H9 (cell line): ENCODE data around the gene KIAA1671. TPM values are rescaled to one million over a fixed set of nuclear protein-coding genes. Genes with fewer than 3 reads are reported as not detected.
A peak's percentile ranks its signal among the peaks of the same experiment; 100 is the strongest.

Experiments used
- DNase-seq: peaks from one replicate; pipeline ENCODE4 v3.0.0-alpha.2; 2017
- H2AFZ ChIP-seq: one replicate; pipeline ENCODE4 v1.6.1; 2013; ENCODE audit warnings: mild to moderate bottlenecking, low read length, control low read depth, moderate library complexity
- H2AK5ac ChIP-seq: 2 replicates; pipeline ENCODE4 v1.6.1; 2013; ENCODE audit warnings: low read length, control low read depth, mixed read lengths; ENCODE audit not compliant: insufficient read length
- H2BK120ac ChIP-seq: one replicate; pipeline ENCODE4 v1.6.1; 2013; ENCODE audit warnings: low read depth, mild to moderate bottlenecking, low read length, control low read depth, inconsistent platforms; ENCODE audit not compliant: poor library complexity, severe bottlenecking
- H2BK12ac ChIP-seq: 2 replicates; pipeline ENCODE4 v1.6.1; 2013; ENCODE audit warnings: low read length, control low read depth, mixed read lengths, low read depth; ENCODE audit not compliant: insufficient read length
- H2BK15ac ChIP-seq: 2 replicates; pipeline ENCODE4 v1.6.1; 2013; ENCODE audit warnings: low read depth, low read length, control low read depth
- H2BK20ac ChIP-seq: one replicate; pipeline ENCODE4 v1.6.1; 2013; ENCODE audit warnings: low read depth, mild to moderate bottlenecking, low read length, control low read depth, inconsistent platforms; ENCODE audit not compliant: poor library complexity, severe bottlenecking
- H2BK5ac ChIP-seq: 2 replicates; pipeline ENCODE4 v1.6.1; 2013; ENCODE audit warnings: low read length, control low read depth, mixed read lengths; ENCODE audit not compliant: insufficient read length
- H3K14ac ChIP-seq: 2 replicates; pipeline ENCODE4 v1.6.1; 2013; ENCODE audit warnings: low read length, control low read depth; ENCODE audit not compliant: insufficient read depth
- H3K18ac ChIP-seq: 2 replicates; pipeline ENCODE4 v1.6.1; 2013; ENCODE audit warnings: low read depth, mild to moderate bottlenecking, mixed read lengths, low read length, control low read depth; ENCODE audit not compliant: insufficient read length
- H3K23ac ChIP-seq: 2 replicates; pipeline ENCODE4 v1.6.1; 2013; ENCODE audit warnings: low read length, control low read depth, mixed read lengths, low read depth; ENCODE audit not compliant: insufficient read length
- H3K23me2 ChIP-seq: 2 replicates; pipeline ENCODE4 v1.6.1; 2013; ENCODE audit warnings: low read depth, mild to moderate bottlenecking, mixed read lengths, low read length, control low read depth; ENCODE audit not compliant: insufficient read length, poor library complexity, severe bottlenecking
- H3K27ac ChIP-seq: 2 replicates; pipeline ENCODE4 v1.5.1; 2013; ENCODE audit warnings: low read length, control low read depth, mixed read lengths, low read depth; ENCODE audit not compliant: insufficient read length
- H3K27me3 ChIP-seq: 2 replicates; pipeline ENCODE4 v1.6.1; 2013; ENCODE audit warnings: low read length, control low read depth, inconsistent platforms; ENCODE audit not compliant: insufficient read depth
- H3K4ac ChIP-seq: 2 replicates; pipeline ENCODE4 v1.6.1; 2013; ENCODE audit warnings: low read depth, mild to moderate bottlenecking, control low read depth, inconsistent platforms, low read length, moderate library complexity
- H3K4me1 ChIP-seq: 2 replicates; pipeline ENCODE4 v1.6.1; 2013; ENCODE audit warnings: low read length, control low read depth, inconsistent platforms; ENCODE audit not compliant: insufficient read depth
- H3K4me2 ChIP-seq: 2 replicates; pipeline ENCODE4 v1.6.1; 2013; ENCODE audit warnings: low read length, control low read depth, mixed read lengths; ENCODE audit not compliant: insufficient read length, insufficient read depth
- H3K56ac ChIP-seq: 2 replicates; pipeline ENCODE4 v1.6.1; 2013; ENCODE audit warnings: low read depth, mild to moderate bottlenecking, mixed read lengths, low read length, control low read depth; ENCODE audit not compliant: insufficient read length
- H3K79me1 ChIP-seq: 2 replicates; pipeline ENCODE4 v1.6.1; 2013; ENCODE audit warnings: low read depth, mild to moderate bottlenecking, moderate library complexity, low read length, control low read depth, inconsistent platforms; ENCODE audit not compliant: insufficient read depth, poor library complexity, severe bottlenecking
- H3K79me2 ChIP-seq: 2 replicates; pipeline ENCODE4 v1.6.1; 2013; ENCODE audit warnings: low read length, control low read depth, inconsistent platforms; ENCODE audit not compliant: insufficient read depth
- H3K9ac ChIP-seq: 2 replicates; pipeline ENCODE4 v1.6.1; 2013; ENCODE audit warnings: low read length, control low read depth, mixed read lengths; ENCODE audit not compliant: insufficient read length; ENCODE audit errors: extremely low read depth
- H3K9me3 ChIP-seq: one replicate; pipeline ENCODE4 v1.6.1; 2013; ENCODE audit warnings: low read depth, low read length, inconsistent platforms; ENCODE audit not compliant: control insufficient read depth
- H3T11ph ChIP-seq: one replicate; pipeline ENCODE4 v1.6.1; 2013; ENCODE audit warnings: mild to moderate bottlenecking, low read length, control low read depth, inconsistent platforms
- H4K20me1 ChIP-seq: one replicate; pipeline ENCODE4 v1.6.1; 2013; ENCODE audit not compliant: control insufficient read depth, insufficient read length, insufficient read depth
- H4K5ac ChIP-seq: 2 replicates; pipeline ENCODE4 v1.6.1; 2013; ENCODE audit warnings: low read depth, mild to moderate bottlenecking, mixed read lengths, low read length, control low read depth; ENCODE audit not compliant: insufficient read length
- H4K8ac ChIP-seq: replicated peaks from 2 replicates; pipeline ENCODE4 v1.6.1; 2013; ENCODE audit warnings: low read length, control low read depth, mixed read lengths, low read depth; ENCODE audit not compliant: insufficient read length
- H4K91ac ChIP-seq: 2 replicates; pipeline ENCODE4 v1.6.1; 2013; ENCODE audit warnings: low read depth, mild to moderate bottlenecking, moderate library complexity, mixed read lengths, low read length, control low read depth; ENCODE audit not compliant: insufficient read length
- H3K27ac Mint-ChIP-seq, 3 experiments: 2 replicates in 2 of 3; 3 replicates in 1 of 3; pipeline ENCODE4 v1.8.0; 2020 to 2021; ENCODE audit warnings: mixed read lengths in 3 of 3, mild to moderate bottlenecking in 1 of 3, moderate library complexity in 1 of 3
- H3K27me3 Mint-ChIP-seq: 2 replicates; pipeline ENCODE4 v1.8.0; 2021; ENCODE audit warnings: low read depth, mild to moderate bottlenecking, moderate library complexity, mixed read lengths
- H3K36me3 Mint-ChIP-seq, 3 experiments: 2 replicates in 2 of 3; 3 replicates in 1 of 3; pipeline ENCODE4 v1.8.0; 2020 to 2021; ENCODE audit warnings: low read depth in 3 of 3, mixed read lengths in 3 of 3; ENCODE audit not compliant: insufficient read depth in 1 of 3
- H3K4me1 Mint-ChIP-seq, 2 experiments: 2 replicates each; pipeline ENCODE4 v1.8.0; 2020; ENCODE audit warnings: mixed read lengths in 2 of 2
- H3K4me3 Mint-ChIP-seq, 2 experiments: 2 replicates in 1 of 2; 3 replicates in 1 of 2; pipeline ENCODE4 v1.8.0; 2020 to 2021; ENCODE audit warnings: mild to moderate bottlenecking in 2 of 2, mixed read lengths in 2 of 2, moderate library complexity in 1 of 2
- H3K9me3 Mint-ChIP-seq, 2 experiments: 2 replicates in 1 of 2; 3 replicates in 1 of 2; pipeline ENCODE4 v1.8.0; 2020; ENCODE audit warnings: mild to moderate bottlenecking in 2 of 2, mixed read lengths in 2 of 2, moderate library complexity in 1 of 2
- CTCF ChIP-seq: fragments of 200-600 bp; sonication (generic); conservative IDR thresholded peaks from 3 replicates; pipeline ENCODE4 v1.8.0; 2021; ENCODE audit warnings: antibody characterized with exemption, mild to moderate bottlenecking
- WGBS: extraction: QIAGEN DNeasy Blood & Tissue Kit; methylation state at CpG from one replicate; pipeline ENCODE4 v1.1.7; 2013; ENCODE audit warnings: missing lambda C conversion rate, low lambda C conversion rate, mixed read lengths; ENCODE audit not compliant: insufficient read length; ENCODE audit errors: extremely low coverage; 5-methylcytosine and 5-hydroxymethylcytosine counted together
- total RNA-seq: library from RNA; stranded (reverse); gene quantifications from 2 replicates; pipeline ENCODE4 v1.2.1, GENCODE V29; 2021

Gene KIAA1671
- total RNA-seq, 1 experiment from 2014 or later: 22.6 TPM

- WGBS: no CpG with 5 or more reads among the region's 17 CpGs
- H3K36me3 Mint-ChIP-seq: peaks cover 0 to 3% (median 1%) of the 10 kb centered on the region in 3 experiments; a peak in 3 of 7 replicates
Observed at GRCh38 chr22:25169278-25170031, 216.9 kb downstream of the KIAA1671 start.

More at GRCh38 chr22:25169278-25170031, 216.9 kb downstream of the KIAA1671 start:
- Histone ChIP-seq H4K91ac (no peak overlapping the region), H2AFZ (no peak overlapping the region), H3K27me3 (no peaks in the 10 kb centered on the region), H3K14ac (no peak overlapping the region), H3K4me2 (no peak overlapping the region), H3K9ac (no peak overlapping the region), H3K9me3 (no peaks in the 10 kb centered on the region), H2BK5ac (no peak overlapping the region), H3K27ac (no peak overlapping the region), H2BK20ac (no peak overlapping the region), H3K4me1 (no peaks in the 10 kb centered on the region), H3K23me2 (no peaks in the 10 kb centered on the region), H4K5ac (no peak overlapping the region), H3K79me2 (no peaks in the 10 kb centered on the region), H3K79me1 (no peaks in the 10 kb centered on the region), H4K20me1 (no peaks in the 10 kb centered on the region), H2BK120ac (no peak overlapping the region), H3K23ac (no peak overlapping the region), H2BK15ac (no peak overlapping the region), H3K56ac (no peak overlapping the region), H2AK5ac (no peak overlapping the region), H2BK12ac (no peak overlapping the region), H3K18ac (no peak overlapping the region), H3K4ac (no peak overlapping the region), H3T11ph (no peak overlapping the region), H4K8ac (no peak overlapping the region)
- H3K4me1 Mint-ChIP-seq: peaks cover 3% of the 10 kb centered on the region in 2 experiments
- H3K4me3 Mint-ChIP-seq: no peak overlapping the region
- DNase-seq: no peak
- no peaks in the 10 kb centered on the region for H3K9me3 Mint-ChIP-seq
- peak overlapping the region in 1 of 3 experiments; percentile 83; a peak in 2 of 7 replicates for H3K27ac Mint-ChIP-seq
- H3K27me3 Mint-ChIP-seq: no peaks in the 10 kb centered on the region
- no peak for TF ChIP-seq CTCF
